ENCODE results near the gene LUM.

GRCh38 chr12:91139286-91139685, 28.0 kb upstream of the LUM start:
- TF ChIP-seq CTCF (IDR thresholded peaks at IDR 0.05) (no peak), POLR2AphosphoS5 (IDR thresholded peaks at IDR 0.05) (no peak), POLR2A (IDR thresholded peaks at IDR 0.05; ENCODE audit: low read depth) (no peak), EP300 (IDR thresholded peaks at IDR 0.05) (no peak)
